GM21619 (cell line): Measurements from ENCODE around the gene DOP1B.
"Not testable (repeated sequence)": the region's sequence is repeated elsewhere in the genome, so short reads cannot be mapped to it uniquely, and the experiment has no call there.

ENCODE experiments used
- ATAC-seq: cut with Tn5 transposase; IDR thresholded peaks from one replicate; pipeline ENCODE4 v1.9.1; 2021; ENCODE audit not compliant: unreplicated experiment

Gene DOP1B

GRCh38 chr21:36135391-36136102 is 21.1 kb upstream of the DOP1B start:
- peak; percentile 53 for ATAC-seq

GRCh38 chr21:36139791-36140190 is 16.8 kb upstream of the DOP1B start:
- ATAC-seq, result not testable (repeated sequence)

DNA sequence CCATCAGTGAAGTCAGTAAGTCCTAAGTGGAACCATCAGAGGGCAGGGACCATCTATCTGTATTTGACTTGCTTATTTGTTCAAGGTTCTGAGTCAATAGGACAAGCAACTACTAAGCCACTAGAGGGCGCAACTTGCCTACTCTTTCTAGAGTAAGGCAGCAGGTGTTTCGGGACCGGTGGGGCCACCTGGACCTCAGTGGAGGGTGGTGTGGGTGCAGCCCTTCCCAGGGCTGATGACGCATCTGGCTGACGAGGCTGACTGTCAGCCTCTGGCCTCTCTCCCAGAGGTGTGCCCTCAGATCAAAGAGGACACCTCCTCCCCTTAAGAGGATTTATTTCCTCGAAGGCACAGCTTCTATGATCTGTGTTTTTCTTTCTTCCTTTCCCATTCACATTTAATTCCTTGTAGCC is 15.1 kb upstream of the DOP1B start:
- peak; percentile 92 for ATAC-seq

GRCh38 chr21:36144233-36144632 is 12.4 kb upstream of the DOP1B start:
- not testable (repeated sequence) for ATAC-seq

DNA sequence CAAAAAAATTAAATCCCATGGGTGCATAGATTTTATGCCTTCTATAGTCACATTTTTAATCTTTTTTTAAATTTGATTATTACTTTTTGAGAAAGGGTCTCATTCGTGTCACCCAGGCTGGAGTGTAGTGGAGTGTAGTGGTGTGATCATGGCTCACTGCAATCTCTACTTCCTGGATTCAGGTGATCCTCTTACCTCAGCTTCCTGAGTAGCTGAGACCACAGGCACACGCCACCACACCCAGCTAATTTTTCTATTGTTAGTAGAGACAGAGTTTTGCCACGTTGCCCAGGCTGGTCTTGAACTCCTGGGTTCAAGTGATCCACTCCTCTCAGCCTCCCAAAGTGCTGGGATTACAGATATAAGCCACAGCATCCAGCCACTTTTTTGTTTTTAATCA is 11.4 kb upstream of the DOP1B start:
- no peak for ATAC-seq

DNA sequence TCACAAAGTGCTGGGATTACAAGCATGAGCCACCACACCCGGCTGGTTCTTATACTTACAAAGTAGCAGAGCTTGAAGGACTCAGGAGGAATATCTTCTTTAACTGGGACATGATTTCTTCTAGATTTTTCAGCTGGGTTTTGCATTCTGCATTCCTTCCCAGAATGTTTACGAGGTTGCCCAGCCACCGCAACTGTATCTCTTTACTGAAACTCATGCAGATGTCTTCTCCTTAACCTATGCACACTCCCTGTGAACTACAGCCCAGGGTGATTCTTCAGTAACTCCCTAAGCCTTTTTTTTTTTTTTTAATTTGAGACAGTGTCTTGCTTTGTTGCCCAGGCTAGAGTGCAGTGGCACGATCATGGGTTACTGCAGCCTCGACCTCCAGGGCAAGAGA is 8.7 kb upstream of the DOP1B start:
- ATAC-seq, result no peak

- ATAC-seq, result no peak
These were observed 7.7 kb upstream of the DOP1B start for GRCh38 chr21:36148886-36149285.

GRCh38 chr21:36149788-36150711 is 6.6 kb upstream of the DOP1B start:
- peak; percentile 54 for ATAC-seq

GRCh38 chr21:36155603-36156338 is 853 bp upstream of the DOP1B start:
- ATAC-seq, result no peak

DNA sequence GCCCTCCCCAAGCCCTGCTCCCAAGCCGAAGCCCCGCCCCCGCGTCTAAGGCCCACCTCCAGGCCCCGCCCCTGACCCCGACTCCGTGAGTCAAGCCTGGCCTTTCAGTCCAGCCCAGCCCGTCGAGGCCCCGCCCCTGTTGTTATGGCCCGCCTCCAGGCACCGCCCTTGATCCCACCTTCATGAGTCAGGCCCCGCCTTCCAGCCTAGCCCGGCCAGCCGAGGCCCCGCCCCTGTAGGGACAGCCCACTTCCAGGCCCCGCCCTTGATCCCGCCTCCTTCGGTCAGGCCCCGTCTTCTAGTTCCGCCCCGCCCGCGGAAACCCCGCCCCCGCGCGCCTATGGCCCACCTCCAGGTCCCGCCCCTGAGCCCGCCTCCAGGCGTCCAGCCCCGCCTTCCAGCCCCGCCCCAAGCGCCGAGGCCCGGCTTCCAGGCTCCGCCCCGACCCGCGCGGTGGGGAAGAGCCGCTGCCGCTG is 247 bp upstream of the DOP1B start:
- ATAC-seq, result peak; percentile 79

DNA sequence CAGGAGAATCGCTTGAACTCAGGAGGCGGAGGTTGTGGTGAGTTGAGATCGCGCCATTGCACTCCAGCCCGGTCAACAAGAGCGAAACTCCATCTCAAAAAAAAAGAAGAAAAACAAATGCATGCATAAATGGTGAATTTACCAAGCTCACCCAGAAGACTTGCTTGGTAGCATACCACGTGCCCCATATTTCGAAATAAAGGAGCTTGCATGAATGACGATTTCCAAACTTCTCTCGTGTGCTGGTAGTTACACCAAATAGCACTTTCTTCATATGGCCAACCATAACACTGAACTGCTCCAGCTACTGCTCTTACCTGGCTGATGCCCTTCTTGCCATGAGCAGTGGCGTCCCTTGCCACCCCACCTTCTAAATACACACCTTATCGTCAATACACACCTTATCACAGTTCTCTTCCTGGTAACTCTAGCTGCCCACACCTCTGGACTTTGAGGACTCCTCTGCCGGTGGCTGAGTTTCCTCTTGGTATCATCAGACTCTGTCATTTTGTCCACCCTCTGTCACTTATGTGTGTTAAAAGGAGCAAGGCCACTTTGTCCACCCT is 2.8 kb downstream of the DOP1B start:
- no peak for ATAC-seq

GRCh38 chr21:36160850-36161178 is 4.2 kb downstream of the DOP1B start:
- no peak for ATAC-seq

GRCh38 chr21:36162631-36163030 is 6.0 kb downstream of the DOP1B start:
- ATAC-seq, result no peak

- no peak for ATAC-seq
These were observed 7.4 kb downstream of the DOP1B start for GRCh38 chr21:36163750-36164741.

DNA sequence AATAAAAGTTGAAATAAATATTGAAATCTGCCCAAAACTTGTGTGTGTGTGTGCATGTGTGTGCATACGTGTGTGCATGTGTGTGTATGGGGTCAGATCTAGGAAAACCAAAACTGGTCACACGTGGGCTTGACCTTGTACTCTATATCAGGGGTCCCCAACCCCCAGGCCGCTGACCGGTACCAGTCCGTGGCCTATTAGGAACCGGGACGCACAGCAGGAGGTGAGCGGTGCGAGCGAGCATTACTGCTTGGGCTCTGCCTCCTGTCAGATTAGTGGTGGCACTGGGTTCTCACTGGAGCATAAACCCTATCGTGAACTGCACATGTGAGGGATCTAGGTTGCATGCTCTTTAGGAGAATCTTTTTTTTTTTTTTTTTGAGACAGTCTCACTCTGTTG is 8.7 kb downstream of the DOP1B start:
- ATAC-seq, result no peak

DNA sequence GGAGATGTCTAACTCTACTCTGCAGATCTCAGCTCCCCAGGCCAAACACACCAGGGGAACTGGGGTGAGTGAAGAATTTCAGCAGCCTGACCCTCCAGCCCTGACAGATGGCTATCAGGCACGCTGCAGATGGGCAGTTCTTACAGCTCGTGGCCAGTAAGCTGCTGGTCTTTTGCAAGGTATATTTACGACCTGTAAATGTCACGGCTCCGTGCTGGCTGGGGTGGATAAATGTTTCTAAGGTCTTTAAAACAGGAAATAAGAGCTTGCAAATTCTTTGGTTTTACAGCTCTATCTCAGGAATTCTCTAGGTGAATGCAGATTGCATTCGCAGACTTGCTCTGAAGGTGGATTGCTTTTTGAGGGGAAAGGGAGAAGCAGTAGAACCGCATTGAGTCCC is 10.1 kb downstream of the DOP1B start:
- ATAC-seq, result no peak

GRCh38 chr21:36167541-36167940 is 10.9 kb downstream of the DOP1B start:
- no peak for ATAC-seq

- no peak for ATAC-seq
These were observed 13.0 kb downstream of the DOP1B start for GRCh38 chr21:36169470-36170128.

DNA sequence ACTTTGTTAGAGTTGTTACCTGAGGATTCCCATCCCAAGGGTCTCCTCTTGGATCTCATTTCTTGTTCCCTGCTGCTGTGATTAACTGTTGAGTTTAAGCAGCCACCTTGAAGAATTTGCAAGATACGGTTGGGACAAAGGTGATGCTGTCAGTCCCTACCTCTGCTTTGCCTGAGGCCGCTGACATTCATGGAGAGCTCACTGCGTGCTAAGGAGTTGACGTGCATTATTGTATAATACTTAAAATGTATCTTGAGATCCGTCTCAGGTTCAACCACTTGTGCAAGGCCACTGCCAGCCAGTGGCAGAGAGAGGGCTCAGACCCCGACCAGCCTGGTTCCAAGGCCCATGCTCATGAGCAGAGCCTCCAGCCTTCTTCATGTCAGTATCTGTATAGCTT is 14.2 kb downstream of the DOP1B start:
- ATAC-seq, result no peak
